HK-2 (cell line): Measurements from ENCODE around the gene TSPAN31.

Source experiments
- DNase-seq: peaks from one replicate; pipeline ENCODE4 v3.0.0-alpha.2; 2018; ENCODE audit not compliant: unreplicated experiment

The TSPAN31 gene

GRCh38 chr12:57752668-57753000, 7.8 kb downstream of the TSPAN31 start:
- no peak for DNase-seq

DNA sequence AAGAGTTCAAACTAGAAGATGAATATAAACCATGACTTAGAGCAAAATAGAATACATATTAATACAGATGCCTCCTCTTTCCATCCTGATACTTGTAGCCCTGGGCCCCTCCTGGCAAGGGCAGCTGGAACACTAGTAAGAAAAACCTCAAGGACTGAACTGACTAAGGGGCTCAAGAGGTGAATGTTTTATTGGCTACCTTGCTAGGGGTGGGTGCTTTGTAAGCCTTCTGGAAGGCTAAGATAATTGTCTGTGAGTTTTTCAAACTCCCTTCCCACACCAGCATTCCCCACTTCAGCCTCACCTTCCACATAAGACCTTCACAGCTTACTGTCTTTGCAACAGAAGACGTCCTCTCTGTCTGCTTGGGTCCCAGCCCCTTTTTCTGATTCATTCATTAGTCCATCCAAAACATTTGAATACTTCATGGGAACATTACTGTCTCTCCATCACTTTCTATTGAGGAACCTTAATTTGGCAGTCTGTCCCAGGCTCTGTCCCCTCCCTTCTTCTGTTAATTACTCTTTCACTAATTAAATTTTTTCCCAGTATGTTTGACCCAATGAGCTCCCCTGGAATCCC, 9.0 kb downstream of the TSPAN31 start:
- no peak for DNase-seq

DNA sequence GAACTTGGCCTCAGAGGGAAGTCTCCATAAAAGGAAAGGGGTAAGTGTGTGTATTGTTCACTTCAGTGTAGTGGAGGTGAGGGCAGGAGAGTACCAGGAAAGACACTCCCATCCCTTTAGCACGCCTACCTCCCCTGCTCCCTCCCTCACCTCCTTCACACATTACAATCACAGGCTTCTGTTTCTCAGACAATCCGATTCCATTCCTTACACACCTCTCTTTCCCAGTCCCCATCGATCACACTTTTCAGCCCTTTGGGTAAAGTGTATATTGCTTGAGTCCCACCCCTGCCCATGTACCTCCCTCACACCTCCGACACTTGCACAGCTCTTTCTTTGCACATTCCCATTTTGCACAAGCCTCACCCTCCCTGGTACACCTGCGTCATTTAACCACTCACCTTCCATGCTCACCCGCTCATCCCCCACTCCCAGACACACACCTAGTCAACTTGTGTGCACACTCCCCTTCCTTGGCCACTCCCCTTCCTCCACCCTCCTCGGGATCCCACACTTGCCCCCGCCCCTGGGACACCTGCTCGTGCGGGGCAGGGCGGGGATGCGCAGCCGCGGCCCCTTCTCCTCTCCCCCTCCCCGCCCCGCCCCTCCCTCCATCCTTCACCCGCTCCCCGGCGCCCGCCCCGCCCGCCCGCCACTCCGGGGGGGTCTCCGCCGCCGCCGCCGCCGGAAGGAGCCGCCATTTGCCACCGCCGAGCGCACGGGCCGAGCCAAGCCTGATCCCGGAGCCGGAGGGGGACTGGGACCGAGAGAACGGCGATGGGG, 9.8 kb downstream of the TSPAN31 start, which contains the start of gene MARCHF9:
MARCHF9 (plus strand) TSS at position 693 of the 783 bp plus-strand sequence. CDS start 426 bp downstream, outside the sequence.
- DNase-seq, result no peak

DNA sequence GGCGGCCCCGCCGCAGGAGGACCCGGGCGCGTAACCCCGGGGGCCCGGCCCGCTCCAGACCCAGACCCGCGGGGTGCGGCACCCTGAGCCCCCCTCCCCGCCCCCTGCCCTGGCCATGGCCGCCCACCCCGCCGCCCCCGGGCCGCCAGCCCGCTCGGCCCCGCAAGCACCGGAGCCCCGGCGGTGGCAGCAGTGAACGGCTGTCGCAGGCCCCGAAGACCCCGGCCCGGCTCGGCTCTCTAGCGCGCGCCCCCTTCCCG, 10.3 kb downstream of the TSPAN31 start:
- DNase-seq, result no peak

DNA sequence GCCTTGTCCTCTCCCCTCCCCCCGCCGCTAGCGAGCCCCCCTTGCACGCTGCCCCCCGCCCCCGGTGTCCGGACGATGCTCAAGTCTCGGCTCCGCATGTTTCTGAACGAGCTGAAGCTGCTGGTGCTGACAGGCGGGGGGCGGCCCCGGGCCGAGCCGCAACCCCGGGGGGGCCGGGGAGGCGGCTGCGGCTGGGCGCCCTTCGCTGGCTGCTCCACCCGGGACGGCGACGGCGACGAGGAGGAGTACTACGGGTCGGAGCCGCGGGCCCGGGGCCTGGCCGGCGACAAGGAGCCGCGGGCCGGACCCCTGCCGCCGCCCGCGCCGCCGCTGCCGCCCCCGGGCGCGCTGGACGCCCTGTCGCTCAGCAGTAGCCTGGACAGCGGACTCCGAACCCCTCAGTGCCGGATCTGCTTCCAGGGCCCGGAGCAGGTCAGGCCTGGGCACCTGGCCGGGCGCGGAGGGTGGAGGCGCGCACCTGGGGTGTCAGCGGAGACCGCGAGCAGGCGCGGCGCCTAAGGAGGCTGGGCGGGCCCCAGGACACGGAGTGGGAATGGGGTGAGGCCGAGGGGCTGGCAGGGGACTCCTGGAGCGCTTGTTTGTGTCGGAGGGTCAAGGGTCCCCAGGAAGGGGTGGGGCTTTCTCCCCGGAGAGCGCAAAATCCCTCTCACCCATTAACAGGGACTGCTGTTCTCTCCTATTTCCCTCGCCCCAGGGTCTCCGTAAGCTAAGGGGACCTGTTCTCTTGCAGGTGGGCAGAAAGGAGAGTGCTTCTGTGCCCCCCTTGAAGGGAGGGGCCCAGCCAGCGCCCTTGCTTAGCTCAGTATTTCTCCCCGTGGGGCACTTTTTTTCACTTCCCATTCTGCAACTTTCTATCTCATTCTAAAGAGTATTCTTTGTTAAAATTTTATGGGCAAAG, 10.9 kb downstream of the TSPAN31 start:
- no peak for DNase-seq

DNA sequence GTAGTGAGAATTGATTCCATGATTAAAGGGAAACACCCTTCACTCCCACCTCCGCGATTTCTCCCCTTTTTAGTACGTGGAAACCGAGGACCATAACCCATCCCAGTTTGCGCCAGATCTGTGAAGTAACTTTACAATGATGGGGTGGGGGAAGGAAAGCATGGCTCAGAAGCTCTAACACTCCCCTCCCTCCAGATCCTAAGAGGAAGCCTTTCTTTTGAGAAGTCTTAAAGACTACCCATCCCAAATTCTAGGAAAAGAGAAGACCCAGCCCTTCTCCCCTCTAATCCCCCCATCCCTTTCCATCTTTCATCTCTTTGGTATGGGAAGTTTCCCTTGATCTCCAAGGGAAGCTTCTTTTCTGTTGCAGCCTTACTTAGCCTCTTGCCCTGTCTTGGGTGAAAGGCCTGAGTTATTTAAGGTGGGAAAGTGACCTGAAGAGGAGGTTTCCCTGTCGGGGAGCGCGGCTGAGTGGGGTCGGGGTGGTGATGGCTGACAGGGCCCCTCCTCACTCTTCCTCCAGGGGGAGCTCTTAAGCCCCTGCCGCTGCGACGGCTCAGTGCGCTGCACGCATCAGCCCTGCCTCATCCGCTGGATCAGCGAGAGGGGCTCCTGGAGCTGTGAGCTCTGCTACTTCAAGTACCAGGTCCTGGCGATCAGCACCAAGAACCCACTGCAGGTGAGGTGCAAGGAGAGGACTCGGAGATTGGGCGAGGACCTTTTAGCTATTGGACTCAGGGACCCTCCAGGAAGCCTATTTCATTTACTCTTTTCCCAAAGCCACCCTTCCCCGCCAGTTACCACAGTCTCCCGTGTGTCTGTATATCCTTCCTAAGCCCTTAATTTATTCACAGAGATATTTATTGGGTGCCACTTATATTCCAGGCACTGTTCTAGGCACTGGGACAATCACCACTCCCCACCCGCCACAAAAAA, 11.8 kb downstream of the TSPAN31 start:
- no peak for DNase-seq

- no peak for DNase-seq
Observed at GRCh38 chr12:57757771-57758170, 12.9 kb downstream of the TSPAN31 start.

DNA sequence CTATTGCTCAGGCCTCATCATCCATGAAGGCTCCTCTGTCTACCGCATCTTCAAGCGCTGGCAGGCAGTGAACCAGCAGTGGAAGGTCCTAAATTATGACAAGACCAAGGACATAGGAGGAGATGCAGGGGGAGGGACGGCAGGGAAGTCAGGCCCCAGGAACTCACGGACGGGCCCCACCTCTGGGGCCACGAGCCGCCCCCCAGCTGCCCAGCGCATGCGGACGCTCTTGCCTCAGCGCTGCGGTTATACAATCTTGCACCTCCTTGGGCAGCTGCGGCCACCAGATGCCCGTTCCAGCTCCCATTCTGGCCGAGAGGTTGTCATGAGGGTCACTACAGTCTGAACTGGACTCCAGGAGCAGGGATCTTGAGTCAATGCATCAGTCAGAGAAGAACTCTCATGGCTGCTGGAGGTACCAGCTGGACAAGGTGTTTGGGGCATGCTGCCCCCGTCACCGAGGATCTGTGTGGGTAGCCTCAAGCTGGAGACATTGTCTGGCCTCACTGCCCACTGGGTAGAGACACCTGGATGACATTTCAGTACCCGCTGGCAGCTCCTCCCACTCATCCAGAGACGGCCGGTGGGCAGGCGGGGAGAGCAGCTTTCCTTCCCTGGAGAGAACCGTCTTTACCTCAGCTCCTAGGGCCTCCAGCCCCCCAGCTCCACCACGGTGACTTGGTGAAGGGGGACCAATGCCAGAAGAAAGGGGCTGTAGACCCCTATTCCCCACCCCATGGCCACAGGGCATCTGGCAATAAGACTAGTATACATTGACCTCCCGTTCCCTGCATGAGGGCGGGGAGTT, 13.9 kb downstream of the TSPAN31 start:
- no peak for DNase-seq

- DNase-seq, result no peak
Observed at GRCh38 chr12:57759360-57759980, 14.6 kb downstream of the TSPAN31 start.

DNA sequence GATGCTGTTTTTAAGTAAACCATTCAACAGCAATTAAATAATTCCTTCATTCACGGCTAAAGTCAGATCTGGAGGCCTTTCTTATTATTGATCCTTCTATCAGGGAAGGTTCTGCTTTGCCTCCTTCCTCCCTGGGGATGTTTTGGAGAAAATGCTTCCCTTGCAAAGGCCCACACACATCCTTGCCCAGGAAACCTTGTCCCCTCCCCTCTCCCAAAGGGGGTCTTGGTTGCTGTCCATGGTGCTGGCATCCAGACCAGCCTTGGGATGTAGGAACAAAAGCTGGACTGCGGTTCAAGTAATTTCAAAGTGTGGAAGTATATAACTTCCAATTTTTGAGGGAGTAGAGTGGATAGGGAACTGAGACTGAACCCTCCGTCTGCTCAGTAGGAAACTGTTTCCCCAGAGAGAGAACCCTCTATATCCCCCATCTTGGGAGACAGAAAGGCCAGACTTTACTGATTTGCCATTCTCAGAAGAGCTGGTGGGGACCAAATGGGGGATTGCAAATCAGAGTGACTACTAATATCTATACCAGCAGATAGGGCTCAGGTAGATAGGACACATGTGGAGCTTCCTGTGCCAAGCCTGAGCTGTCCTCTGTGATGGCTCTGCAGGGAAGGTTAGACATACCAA, 15.6 kb downstream of the TSPAN31 start:
- DNase-seq, result no peak

- no peak for DNase-seq
Observed at GRCh38 chr12:57761391-57761998, 16.7 kb downstream of the TSPAN31 start.

- DNase-seq, result no peak
Observed at GRCh38 chr12:57762463-57762862, 17.6 kb downstream of the TSPAN31 start.

DNA sequence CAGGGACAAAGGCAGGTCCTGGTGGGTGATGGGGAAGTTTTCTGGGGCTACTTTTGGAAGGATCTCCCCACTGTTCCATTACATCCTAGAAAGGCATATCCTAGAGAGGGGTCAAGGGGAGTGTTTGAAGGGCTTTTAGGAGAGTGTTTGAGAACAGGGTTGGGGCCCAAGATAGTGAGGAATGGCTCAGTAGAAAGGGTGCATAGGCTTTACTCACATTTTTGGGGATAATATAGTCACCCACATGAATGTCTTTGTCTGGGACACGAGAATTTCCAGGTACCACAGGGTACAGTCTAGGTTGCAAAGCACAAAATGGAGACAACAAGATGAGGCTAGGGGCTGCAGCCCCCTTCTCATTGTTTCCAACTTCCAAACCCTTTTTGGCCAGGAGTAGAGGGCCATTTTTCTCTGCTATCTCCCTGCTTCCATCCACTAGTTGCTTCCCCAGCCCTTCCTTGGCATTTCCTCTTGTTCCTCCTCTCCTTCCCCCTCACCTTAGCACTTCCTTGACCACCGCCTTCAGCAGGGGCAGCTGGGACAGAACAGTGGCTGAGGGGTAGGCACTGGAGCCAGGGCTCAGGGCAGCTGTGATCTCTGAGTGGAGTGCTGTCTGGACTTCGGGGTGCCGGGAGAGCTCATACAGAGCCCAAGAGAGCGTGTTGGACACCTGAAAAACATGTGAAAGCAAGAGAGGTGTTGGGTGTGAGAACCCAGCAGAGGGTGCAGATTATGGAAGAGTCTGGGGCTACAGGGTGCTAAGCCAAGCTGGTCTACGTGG, 19.2 kb downstream of the TSPAN31 start:
- no peak for DNase-seq

DNA sequence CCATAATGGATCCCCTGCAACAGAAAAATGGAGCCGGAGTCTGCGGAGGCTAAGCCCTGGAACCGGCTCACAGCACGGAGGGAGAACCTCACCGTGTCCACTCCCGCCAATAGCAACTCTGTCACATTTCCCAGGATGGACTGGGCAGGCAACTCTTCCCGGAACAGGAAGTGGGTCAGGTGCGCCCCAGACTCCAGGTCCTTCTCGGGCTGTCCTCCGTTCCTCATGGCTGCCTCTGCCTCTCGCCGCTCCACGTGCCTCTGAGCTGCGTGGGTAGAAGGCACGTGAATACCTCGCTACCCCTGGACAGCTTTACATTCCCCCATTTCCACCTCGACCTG, 19.8 kb downstream of the TSPAN31 start:
- DNase-seq, result no peak

DNA sequence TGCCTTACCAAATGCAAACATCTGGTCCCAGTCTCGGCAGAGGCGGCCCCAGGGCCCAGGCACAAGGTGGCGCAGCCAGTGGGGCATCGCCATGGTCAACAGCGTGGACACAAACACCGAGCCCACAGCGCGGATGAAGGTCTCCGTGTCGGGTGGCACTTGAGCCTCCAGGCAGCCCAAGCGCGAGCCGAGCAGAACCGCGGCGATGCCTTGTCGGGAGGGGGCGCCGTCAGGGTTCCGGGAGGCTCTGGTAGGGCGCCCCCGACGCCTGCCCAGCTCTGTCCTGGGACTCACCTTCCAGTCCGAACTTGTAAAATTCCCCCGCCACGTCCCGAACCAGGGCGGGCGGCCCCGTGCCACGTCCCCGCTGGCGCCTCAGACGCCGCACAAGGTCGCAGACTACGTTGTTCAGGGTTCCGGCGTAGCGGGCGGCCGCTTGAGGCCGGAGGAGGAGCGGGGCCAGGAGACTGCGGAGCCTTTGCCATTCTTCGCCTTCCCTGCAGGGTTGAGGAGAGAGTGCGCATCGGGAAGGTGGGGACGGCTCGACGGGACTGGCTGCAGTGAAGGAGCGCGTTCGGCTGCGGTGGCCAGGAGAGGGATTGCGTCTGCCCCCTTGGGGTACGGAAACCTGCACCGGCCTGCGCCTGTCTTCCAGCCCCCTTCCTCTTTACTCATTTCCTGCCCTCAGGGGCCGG, 20.3 kb downstream of the TSPAN31 start:
- DNase-seq, result no peak

DNA sequence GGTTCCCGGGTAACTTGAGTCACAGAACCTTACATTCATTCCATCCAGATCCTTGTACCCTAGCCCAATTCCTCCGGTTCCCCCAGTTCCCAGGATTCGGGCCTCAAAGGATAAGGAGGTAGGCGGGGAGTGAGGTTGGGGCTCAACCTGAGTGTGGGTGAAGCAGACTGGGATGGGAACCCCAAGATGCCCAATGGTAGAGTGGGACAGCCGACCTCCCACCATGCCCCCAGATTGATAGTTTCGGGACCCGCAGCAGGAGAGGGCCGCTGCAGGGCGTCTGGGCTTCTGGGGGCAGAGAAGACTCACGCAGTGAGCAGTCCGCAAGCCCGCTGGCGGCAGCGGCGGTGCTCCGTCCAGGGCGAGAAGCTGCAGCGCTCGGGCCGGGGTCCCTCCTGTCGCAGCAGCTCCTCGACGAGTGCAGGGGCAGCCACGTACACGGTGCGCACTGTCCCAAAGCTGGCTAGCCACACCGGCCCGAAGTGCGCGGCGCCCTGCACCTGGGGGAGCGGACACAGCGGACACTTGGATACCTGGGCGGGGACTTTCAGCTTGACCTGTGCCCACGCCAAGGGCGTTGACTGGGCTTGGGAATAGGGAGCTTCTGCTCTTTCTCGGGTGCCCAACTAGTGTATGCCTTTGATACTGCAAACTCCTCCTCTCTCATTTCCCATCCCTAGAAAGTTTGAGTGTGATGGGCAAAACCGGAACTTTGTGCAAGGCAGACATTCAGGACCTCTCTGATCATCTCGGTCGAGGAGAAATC, 21.0 kb downstream of the TSPAN31 start:
- DNase-seq, result no peak
